Left renal pelvis (tissue), 4 donors: ENCODE measurements around the gene RYR2. TPM values are rescaled to one million over a fixed set of nuclear protein-coding genes. Genes with fewer than 3 reads are reported as not detected.
"Not testable (repeated sequence)": the region's sequence is repeated elsewhere in the genome, so short reads cannot be mapped to it uniquely, and the experiment has no call there.

Source experiments
- DNase-seq, 4 donors: peaks; one replicate each; pipeline ENCODE4 v3.0.0-alpha.2; 2013; ENCODE audit warnings: low read depth in 4 of 4, low spot score in 3 of 4
- polyA plus RNA-seq, 4 donors: library from polyadenylated mRNA; unstranded; fragments of 120-200 nt; gene quantifications; one replicate each; pipeline ENCODE4 v1.2.1, GENCODE V29; 2013; ENCODE audit not compliant: insufficient read length in 4 of 4

RYR2 gene
- polyA plus RNA-seq, 4 donors, result 0.29 to 2.4 (median 1.5) TPM

GRCh38 chr1:237309595-237310118, 267.7 kb downstream of the RYR2 start:
- DNase-seq, result no peak

DNA sequence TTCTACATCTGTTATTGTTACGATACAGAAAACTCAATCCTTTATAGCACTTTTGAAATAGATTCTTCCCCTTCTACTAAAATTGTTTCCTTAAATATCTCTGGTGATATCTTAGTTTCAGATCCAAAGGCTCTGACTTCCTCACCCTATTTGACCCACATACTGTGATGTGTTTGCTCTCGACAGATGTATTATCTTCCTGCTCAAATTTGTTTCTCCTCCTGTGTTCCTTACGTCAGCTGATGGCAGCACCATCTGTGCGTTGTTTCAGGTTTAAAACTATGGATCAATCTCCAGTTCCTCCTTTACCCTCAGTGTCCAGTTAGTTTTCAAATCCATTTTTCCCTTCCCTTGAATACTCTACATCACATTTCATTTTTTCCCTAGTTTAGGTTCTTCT, 274.4 kb downstream of the RYR2 start:
- no peak for DNase-seq

GRCh38 chr1:237318748-237319147, 276.8 kb downstream of the RYR2 start:
- no peak for DNase-seq

DNA sequence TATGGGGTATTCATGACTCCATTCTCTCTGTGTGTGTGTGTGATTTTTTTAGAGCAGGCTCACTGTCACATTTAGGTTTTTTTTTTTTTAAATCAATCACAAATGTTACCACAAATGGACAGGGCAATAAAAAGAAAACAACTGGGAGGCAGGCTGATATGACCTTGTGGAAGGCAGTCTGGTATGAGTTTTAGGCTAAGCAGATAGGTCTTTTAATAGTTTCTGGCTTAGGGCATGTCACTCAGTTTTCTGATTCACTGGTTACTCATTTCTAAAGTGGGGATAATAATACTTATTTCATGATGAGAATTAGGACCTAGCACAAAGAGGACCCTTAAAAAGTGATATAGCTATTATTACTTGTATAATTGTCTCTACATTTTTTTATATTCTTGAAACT, 278.9 kb downstream of the RYR2 start:
- DNase-seq, result no peak

DNA sequence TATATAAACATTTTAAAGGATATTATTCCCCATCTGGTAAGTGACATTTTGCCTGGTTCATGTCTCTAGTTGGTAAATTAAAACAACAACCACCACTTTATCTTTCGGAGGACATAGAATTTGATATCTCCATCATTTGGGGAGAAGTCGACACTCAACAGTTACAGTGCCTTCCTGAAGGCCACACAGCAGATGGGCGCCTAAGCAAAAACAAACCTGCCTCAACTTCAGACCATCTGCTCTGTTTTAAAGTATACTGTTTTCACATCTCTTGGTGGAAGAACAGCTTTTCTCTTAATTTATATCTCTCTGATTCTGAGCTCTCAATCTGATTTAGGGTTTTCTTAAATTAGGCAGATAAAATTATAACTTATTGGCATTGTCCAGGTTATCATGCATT, 282.2 kb downstream of the RYR2 start:
- no peak for DNase-seq

GRCh38 chr1:237327061-237327460, 285.1 kb downstream of the RYR2 start:
- DNase-seq, result no peak

GRCh38 chr1:237340892-237341291, 298.9 kb downstream of the RYR2 start:
- no peak for DNase-seq

GRCh38 chr1:237341391-237341790, 299.4 kb downstream of the RYR2 start:
- no peak for DNase-seq

DNA sequence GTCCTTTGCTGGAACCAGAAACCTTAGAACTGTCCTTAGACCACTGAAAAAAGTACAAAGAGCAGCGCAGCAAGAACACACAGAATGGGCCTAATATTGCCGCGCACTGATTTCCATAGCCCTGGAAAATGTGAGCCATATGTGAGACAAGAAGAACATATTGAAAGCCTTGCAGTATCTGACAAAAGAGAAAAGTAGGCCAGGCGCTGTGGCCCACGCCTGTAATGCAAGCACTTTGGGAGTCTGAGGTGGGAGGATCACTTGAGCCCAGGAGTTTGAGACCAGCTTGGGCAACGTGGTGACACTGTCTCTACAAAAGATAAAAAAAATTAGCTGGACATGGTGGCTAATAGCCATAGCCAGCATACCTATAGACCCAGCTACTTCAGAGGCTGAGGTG, 300.7 kb downstream of the RYR2 start:
- no peak for DNase-seq

DNA sequence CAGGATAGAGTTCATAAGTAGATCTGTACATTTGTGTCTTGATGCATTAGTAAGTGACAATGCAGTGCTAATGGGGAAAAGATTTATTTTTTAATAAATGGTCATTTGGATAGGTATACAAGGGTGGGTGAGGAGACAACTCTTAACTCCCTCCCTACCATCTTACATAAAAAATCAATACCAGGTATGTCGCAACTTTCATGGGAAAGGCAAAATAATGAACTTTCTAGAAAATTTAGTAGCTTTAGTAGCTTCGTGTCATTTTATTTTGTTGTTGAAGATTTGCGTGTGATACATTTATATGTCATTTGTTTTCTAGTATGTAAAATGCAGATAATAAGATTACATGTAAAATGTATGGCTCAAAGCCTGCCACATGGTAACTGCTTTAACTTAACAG, 310.8 kb downstream of the RYR2 start:
- DNase-seq, result no peak

- no peak for DNase-seq
Observed at GRCh38 chr1:237353918-237354317, 311.9 kb downstream of the RYR2 start.

GRCh38 chr1:237355022-237355421, 313.0 kb downstream of the RYR2 start:
- DNase-seq, result no peak

- DNase-seq, result no peak
Observed at GRCh38 chr1:237358555-237358954, 316.6 kb downstream of the RYR2 start.

- no peak for DNase-seq
Observed at GRCh38 chr1:237367758-237368157, 325.8 kb downstream of the RYR2 start.

DNA sequence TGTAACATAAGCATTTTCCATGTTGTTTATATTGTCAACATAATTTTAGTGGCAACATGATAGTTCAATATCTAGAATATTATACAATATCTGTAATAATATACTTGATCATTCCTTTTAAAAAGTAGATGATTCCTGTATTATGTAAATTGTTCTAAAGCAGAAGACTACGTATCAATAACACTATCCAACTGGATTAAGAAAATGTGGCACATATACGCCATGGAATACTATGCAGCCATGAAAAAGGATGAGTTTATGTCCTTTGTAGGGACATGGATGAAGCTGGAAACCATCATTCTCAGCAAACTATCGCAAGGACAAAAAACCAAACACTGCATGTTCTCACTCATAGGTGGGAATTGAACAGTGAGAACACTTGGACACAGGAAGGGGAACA, 329.5 kb downstream of the RYR2 start:
- DNase-seq, result not testable (repeated sequence)

DNA sequence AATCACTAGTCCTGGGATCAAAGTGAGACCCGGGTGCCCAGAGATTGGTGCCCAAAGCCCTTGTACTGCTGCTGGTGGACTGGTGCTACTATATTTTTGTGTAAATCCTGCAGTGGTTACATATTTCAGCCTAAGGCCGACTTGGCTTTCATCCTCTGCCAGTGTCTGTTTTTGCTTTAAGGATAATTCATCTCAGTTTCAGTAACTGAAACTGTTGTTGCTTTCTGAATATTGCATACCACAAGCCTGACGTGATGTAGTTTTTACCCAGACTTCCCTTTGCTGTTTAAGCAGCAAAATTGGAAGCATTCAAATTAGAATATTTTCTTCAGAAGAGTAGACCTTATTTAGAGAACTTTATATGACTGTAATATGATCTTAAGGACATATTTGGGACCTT, 341.8 kb downstream of the RYR2 start:
- peak in 1 of 4 donors; percentile 2 for DNase-seq

DNA sequence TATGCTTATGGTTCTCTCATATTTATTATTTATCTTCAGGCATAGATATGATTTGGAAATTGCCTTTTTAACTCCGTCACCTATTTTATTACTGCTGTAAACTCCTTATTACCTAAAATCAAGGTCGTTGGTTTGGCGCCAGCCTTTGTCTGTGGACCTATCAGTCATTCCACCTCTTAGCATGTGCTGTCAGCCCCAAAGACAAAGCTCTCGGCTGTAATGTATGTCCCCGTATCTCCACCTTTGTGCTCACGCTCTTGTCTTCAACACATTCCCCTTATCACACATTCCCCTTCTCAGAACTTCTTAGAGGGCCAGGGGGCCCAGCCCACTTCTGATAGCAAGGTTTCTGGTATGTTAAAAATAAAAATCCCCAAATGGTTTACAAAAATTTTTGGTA, 342.2 kb downstream of the RYR2 start:
- DNase-seq, result no peak

DNA sequence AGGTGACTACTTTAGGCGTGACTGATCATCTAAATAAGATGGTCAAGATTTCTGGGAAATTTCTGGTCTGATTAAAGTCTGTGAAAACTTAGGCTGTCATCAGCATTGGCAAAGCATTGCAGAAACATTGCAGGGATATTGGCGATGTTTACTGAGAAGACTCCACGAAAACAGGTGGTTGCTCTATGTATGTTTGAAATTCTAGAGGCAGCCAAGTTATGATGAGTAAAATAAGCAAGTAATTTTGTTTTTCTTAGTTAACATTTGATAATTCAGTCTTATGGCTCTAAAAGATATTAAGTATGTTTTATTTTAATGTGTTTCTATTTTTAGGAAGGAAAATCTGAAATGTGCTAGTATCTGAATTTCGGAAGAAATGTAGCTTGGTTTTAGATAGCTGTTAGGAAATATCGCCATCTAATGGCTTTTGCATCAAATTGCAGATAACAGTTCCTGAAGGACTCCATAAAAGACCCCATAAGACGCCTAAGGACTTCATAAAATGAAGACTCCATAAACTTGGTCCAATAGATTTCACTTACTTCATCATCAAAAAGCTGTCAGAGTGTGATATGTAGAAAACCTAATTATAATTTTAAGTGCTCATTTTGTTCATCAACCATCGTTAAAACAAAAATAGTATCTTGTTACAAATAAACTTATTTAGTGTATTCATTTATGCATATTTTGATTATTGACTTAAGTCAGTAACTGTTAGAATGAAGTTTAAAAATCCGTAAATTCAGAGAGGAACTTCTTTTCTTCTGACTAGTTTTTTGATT, 344.6 kb downstream of the RYR2 start:
- DNase-seq, result peak in 1 of 4 donors; percentile 6

DNA sequence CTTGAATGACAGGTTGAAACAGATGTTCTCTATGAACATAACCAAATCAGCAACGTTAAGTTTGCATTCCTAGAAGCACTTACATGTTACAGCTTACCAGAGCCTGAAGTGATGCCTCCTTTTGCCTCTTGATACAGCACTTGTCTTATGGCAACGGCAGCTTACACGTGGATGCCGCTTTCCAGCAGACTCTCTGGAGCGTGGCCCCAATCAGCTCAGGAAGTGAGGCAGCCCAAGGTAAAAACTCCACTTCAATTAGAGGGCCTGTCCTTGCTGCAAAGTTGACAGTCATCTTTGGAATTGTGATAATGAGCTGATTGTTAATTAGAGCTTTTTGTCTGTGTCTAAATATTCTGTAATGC, 345.1 kb downstream of the RYR2 start:
- DNase-seq, result no peak

DNA sequence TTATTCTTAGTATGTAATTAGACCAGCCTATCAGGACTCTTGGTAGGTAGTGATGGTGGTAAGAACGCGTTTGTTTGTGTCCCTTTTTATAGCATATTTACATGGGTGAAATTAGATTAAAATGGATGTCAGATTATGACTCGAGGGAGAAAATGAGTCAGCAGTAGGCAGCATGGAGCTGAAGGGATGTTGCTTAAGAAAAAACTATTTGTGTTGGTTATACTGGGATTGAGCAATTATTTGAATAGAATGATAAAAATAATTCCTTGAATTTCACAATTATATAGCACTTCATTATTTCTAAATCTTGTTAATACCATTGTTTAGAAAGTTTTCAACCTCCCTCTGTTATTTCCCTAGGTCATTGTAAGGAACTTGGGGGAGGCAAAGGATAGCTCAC, 348.8 kb downstream of the RYR2 start:
- no peak for DNase-seq

DNA sequence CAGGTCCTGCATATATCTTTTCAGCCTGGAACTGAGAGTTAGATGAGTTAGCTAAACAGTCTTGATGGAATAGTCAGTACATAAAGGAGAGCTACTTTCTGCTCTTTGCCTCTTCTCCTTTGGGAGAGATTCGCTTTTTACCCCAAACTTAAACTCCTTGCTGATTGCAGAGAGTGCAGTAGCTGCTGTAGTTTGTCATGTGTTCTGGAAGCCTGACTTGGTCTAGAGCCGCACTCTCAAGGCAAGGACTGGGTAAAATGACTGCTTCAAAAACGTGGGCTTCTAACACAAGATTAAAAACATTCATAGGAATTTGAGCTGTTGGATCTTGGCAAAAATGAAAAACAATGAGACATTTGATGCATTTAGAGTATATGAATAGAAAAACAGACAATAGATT, 351.6 kb downstream of the RYR2 start:
- DNase-seq, result no peak

- no peak for DNase-seq
Observed at GRCh38 chr1:237394281-237394680, 352.3 kb downstream of the RYR2 start.

DNA sequence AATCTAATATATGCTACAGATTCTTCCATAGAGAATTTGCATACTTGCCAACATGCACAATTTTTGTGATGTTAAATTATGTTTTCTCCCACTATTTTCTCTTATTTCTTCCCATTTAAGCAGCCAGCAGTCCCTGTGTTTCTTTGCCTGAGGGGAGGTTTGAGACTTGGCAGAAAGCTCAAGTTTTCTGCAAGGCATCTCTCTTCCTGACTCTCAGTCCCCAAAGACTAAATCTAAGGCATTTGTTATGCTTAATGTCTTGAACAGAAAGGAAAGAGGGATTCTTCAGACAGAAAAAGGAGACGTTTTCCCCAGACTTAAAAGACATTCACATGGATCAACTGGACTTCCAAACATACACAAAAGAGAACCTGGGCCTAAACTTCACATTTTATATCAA, 354.4 kb downstream of the RYR2 start:
- no peak for DNase-seq
